Islet precursor cell (in vitro differentiated cells): Measurements from ENCODE around the gene NDUFB6.

Experiments
- DNase-seq: peaks from one replicate; pipeline ENCODE4 v3.0.0-alpha.2; 2018

The NDUFB6 gene

DNA sequence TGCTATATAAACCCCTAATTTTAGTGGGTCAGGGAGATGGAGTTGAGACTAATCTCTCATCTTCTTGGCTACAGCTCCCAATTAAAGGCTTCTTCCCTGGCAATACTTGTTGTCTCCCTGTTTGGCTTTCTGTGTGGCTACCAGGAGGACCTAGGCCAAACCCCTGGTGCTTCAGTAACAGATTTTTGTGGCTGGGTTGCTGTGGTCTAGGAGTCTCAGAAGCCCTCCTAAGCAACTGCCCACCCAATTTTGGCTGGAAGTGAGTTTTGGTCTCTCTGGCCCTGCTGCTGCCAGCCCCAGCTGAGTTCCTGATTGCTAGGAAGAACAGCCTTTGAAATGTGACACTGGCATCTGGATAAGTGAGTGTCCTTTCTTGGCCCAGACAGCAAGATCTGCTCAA, 56.7 kb downstream of the NDUFB6 start:
- DNase-seq = no peak

DNA sequence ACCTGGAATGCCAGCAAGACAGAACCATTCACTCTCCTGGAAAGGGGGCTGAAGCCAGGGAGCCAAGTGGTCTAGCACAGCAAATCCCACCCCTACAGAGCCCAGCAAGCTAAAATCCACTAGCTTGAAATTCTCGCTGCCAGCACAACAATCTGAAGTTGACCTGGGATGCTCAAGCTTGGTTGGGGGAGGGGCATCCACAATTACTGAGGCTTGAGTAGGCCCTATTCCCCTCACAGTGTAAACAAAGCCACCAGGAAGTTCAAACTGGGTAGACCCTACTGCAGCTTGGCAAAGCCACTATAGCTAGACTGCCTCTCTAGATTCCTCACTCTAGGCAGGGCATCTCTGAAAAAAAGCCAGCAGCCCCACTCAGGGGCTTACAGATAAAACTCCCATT, 64.2 kb downstream of the NDUFB6 start:
- DNase-seq = no peak

DNA sequence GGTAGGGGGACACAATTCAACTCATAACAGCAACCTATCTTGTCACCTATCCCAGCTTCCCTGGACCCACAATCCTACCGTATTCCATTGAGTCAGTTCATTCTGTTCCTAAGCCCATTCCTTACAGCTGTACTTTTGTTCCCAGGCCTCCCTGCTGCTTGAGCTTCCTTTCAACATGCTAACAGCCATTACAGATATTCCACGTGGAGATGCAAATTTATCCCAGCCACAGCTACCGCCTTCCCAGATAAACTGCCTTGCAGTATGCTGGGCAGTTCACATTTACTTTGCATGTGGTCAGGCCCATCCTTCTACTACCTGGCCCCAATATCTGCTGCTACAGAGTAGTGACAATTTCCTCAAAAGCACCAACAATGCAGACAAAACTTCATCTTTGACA, 70.0 kb downstream of the NDUFB6 start:
- DNase-seq = no peak
